Measurements from ENCODE around the gene XCL1. TPM values are rescaled to one million over a fixed set of nuclear protein-coding genes. Genes with fewer than 3 reads are reported as not detected.
"Not testable (repeated sequence)": the region's sequence is repeated elsewhere in the genome, so short reads cannot be mapped to it uniquely, and the experiment has no call there.

Gene XCL1
- polyA plus RNA-seq (ENCODE audit: insufficient read length in 4 of 4): under 1 TPM in 3 of 4 donors, not detected in 1; 0.10 to 0.19 (median 0.14) TPM

GRCh38 chr1:168576245-168576688 is at the start of gene XCL1:
TSS of gene XCL1 (plus strand) at chr1:168576605. CDS start at chr1:168576638, 33 bp downstream.
- DNase-seq (ENCODE audit: low read depth in 4 of 4, low spot score in 3 of 4): not testable (repeated sequence)

- no peak for DNase-seq (ENCODE audit: low read depth in 4 of 4, low spot score in 3 of 4)
These were observed 46.9 kb upstream of the XCL1 start for GRCh38 chr1:168529518-168529917.

GRCh38 chr1:168531615-168532345 is 44.6 kb upstream of the XCL1 start:
- no peak for DNase-seq (ENCODE audit: low read depth in 4 of 4, low spot score in 3 of 4)

GRCh38 chr1:168535536-168535935 is 40.9 kb upstream of the XCL1 start:
- DNase-seq (ENCODE audit: low read depth in 4 of 4, low spot score in 3 of 4): no peak

GRCh38 chr1:168540798-168541197 is 35.6 kb upstream of the XCL1 start:
- not testable (repeated sequence) for DNase-seq (ENCODE audit: low read depth in 4 of 4, low spot score in 3 of 4)

- not testable (repeated sequence) for DNase-seq (ENCODE audit: low read depth in 4 of 4, low spot score in 3 of 4)
These were observed 33.4 kb upstream of the XCL1 start for GRCh38 chr1:168542978-168543377.

- DNase-seq (ENCODE audit: low read depth in 4 of 4, low spot score in 3 of 4): not testable (repeated sequence)
These were observed 32.4 kb upstream of the XCL1 start, which contains the start of gene XCL2 for GRCh38 chr1:168543840-168544498. TSS of gene XCL2 (minus strand) at chr1:168543997. CDS start at chr1:168543964, 33 bp downstream.

- DNase-seq (ENCODE audit: low read depth in 4 of 4, low spot score in 3 of 4): not testable (repeated sequence)
These were observed 30.5 kb upstream of the XCL1 start for GRCh38 chr1:168545678-168546552.

GRCh38 chr1:168546553-168546895 is 29.9 kb upstream of the XCL1 start:
- not testable (repeated sequence) for DNase-seq (ENCODE audit: low read depth in 4 of 4, low spot score in 3 of 4)

GRCh38 chr1:168550971-168551370 is 25.4 kb upstream of the XCL1 start:
- no peak for DNase-seq (ENCODE audit: low read depth in 4 of 4, low spot score in 3 of 4)

- DNase-seq (ENCODE audit: low read depth in 4 of 4, low spot score in 3 of 4): no peak
These were observed 24.7 kb upstream of the XCL1 start for GRCh38 chr1:168551688-168552087.

GRCh38 chr1:168552961-168553360 is 23.4 kb upstream of the XCL1 start:
- DNase-seq (ENCODE audit: low read depth in 4 of 4, low spot score in 3 of 4): no peak

- no peak for DNase-seq (ENCODE audit: low read depth in 4 of 4, low spot score in 3 of 4)
These were observed 22.5 kb upstream of the XCL1 start for GRCh38 chr1:168553680-168554553.

- DNase-seq (ENCODE audit: low read depth in 4 of 4, low spot score in 3 of 4): no peak
These were observed 21.6 kb upstream of the XCL1 start for GRCh38 chr1:168554603-168555483.

GRCh38 chr1:168555508-168556046 is 20.8 kb upstream of the XCL1 start:
- DNase-seq (ENCODE audit: low read depth in 4 of 4, low spot score in 3 of 4): no peak

GRCh38 chr1:168556647-168557046 is 19.8 kb upstream of the XCL1 start:
- no peak for DNase-seq (ENCODE audit: low read depth in 4 of 4, low spot score in 3 of 4)

- DNase-seq (ENCODE audit: low read depth in 4 of 4, low spot score in 3 of 4): no peak
These were observed 16.0 kb upstream of the XCL1 start for GRCh38 chr1:168560370-168560769.

GRCh38 chr1:168561989-168562388 is 14.4 kb upstream of the XCL1 start:
- DNase-seq (ENCODE audit: low read depth in 4 of 4, low spot score in 3 of 4): no peak

GRCh38 chr1:168565825-168566224 is 10.6 kb upstream of the XCL1 start:
- no peak for DNase-seq (ENCODE audit: low read depth in 4 of 4, low spot score in 3 of 4)
